ENCODE results near the gene PTRH1. TPM values are rescaled to one million over a fixed set of nuclear protein-coding genes. Genes with fewer than 3 reads are reported as not detected.

The PTRH1 gene
- total and polyA plus RNA-seq, 2 of the 13 experiments (the other 11 are each of a cell fraction or from before 2014, with no cell fraction given): 4.0 to 10.4 TPM

DNA sequence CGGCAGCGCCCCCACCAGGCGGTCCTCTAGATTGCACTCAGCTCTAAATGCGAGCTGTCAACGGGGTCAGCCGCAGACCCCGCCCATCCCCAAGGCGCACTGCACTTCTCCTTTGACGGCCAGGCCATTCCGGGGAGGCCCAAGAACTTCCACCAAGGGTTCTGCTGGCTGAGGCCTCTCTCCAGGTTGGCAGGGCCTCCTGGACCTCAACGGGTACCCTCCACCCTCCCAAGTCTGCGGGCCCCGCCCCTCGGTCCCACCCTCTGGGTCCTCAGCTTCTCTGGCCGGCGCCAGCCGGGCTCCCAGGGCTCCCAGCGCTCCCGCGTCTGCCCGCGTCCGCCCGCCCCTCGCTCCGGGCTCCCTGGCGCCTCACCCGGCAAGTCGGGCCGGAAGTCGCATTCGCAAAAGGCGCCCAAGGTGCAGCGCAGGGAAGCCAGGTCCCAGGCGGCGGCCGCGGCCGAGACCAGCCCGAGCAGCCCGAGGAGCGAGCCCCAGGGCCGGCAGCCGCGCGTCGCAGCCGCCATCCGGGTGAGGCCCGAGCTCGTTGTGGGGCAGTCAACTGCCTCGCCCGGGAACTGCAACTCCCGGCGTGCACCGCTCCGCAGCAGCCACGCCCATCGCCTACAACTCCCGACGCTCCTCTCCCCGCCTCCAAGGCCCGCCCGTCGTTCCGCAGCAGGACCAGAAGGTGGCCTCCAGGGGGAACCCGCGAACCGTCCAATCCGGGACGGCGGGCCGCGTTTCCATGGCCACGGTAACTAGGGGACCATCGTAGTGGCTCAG, 19.5 kb upstream of the PTRH1 start, which contains the start of gene TOR2A (continued):
- TF ChIP-seq, protein P1, sequence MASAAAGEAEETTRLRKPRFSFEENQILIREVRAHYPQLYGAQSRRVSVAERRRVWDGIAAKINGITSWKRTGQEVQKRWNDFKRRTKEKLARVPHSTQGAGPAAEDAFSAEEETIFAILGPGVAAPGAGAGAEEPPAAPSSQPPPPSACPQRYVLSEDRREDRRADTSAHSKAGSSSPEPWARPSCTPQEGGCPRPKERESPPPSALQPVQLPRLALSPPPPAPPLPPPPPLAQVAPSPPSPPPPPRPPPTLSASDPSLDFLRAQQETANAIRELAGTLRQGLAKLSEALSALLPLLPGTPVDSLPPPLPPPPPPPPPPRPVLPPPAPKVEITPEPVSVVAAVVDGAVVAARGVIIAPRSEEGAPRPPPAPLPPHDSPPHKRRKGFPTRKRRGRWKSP (CRISPR knock-in tag; IDR thresholded peaks at IDR 0.05): 0 out of 2 replicates have a peak, but pooled peaks have one; percentile 48
- TF ChIP-seq BHLHE40 (IDR thresholded peaks at IDR 0.05; ENCODE audit: low read length) (no peak), RFX1 (IDR thresholded peaks at IDR 0.05) (peak; percentile 99), ZNF792 (CRISPR knock-in tag; IDR thresholded peaks at IDR 0.05) (no peak), MIXL1 (CRISPR knock-in tag; IDR thresholded peaks at IDR 0.05) (peak; percentile 52; the same call in 1 of the 2 replicates), CBX5 (CRISPR knock-in tag; IDR thresholded peaks at IDR 0.05; ENCODE audit: borderline replicate concordance) (peak; percentile 71; the same call in 1 of the 2 replicates), SOX6 (IDR thresholded peaks at IDR 0.05) (no peak), SOX6 (CRISPR knock-in tag; IDR thresholded peaks at IDR 0.05) (no peak), FOXO1 (CRISPR knock-in tag; IDR thresholded peaks at IDR 0.05) (peak; percentile 54; the same call in 1 of the 2 replicates), NPAS2 (CRISPR knock-in tag; IDR thresholded peaks at IDR 0.05; ENCODE audit: borderline replicate concordance) (no peak), XBP1 (CRISPR knock-in tag; IDR thresholded peaks at IDR 0.05) (no peak), DR1 (CRISPR knock-in tag; IDR thresholded peaks at IDR 0.05) (0 out of 2 replicates have a peak, but pooled peaks have one; percentile 27), NR3C1 (CRISPR knock-in tag; IDR thresholded peaks at IDR 0.05) (no peak), ZNF652 (CRISPR knock-in tag; IDR thresholded peaks at IDR 0.05; ENCODE audit: borderline replicate concordance, low read depth) (no peak)
- TF ChIP-seq, protein P2, sequence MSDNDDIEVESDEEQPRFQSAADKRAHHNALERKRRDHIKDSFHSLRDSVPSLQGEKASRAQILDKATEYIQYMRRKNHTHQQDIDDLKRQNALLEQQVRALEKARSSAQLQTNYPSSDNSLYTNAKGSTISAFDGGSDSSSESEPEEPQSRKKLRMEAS (IDR thresholded peaks at IDR 0.05): peak; percentile 49; the same call in 1 of the 2 replicates
- TF ChIP-seq, protein P3, sequence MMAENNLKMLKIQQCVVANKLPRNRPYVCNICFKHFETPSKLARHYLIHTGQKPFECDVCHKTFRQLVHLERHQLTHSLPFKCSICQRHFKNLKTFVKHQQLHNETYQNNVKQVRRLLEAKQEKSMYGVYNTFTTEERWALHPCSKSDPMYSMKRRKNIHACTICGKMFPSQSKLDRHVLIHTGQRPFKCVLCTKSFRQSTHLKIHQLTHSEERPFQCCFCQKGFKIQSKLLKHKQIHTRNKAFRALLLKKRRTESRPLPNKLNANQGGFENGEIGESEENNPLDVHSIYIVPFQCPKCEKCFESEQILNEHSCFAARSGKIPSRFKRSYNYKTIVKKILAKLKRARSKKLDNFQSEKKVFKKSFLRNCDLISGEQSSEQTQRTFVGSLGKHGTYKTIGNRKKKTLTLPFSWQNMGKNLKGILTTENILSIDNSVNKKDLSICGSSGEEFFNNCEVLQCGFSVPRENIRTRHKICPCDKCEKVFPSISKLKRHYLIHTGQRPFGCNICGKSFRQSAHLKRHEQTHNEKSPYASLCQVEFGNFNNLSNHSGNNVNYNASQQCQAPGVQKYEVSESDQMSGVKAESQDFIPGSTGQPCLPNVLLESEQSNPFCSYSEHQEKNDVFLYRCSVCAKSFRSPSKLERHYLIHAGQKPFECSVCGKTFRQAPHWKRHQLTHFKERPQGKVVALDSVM (CRISPR knock-in tag; IDR thresholded peaks at IDR 0.05): peak; percentile 71
- TF ChIP-seq, protein P4, sequence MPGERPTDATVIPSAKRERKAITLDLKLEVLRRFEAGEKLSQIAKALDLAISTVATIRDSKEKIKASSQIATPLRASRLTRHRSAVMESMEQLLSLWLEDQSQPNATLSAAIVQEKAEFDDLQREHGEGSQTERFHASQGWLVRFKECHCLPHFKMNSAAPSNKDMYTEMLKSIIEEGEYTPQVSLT (CRISPR knock-in tag; IDR thresholded peaks at IDR 0.05; ENCODE audit: borderline replicate concordance, low read depth): no peak; the same call in 1 of the 2 replicates
- TF ChIP-seq, protein P5, sequence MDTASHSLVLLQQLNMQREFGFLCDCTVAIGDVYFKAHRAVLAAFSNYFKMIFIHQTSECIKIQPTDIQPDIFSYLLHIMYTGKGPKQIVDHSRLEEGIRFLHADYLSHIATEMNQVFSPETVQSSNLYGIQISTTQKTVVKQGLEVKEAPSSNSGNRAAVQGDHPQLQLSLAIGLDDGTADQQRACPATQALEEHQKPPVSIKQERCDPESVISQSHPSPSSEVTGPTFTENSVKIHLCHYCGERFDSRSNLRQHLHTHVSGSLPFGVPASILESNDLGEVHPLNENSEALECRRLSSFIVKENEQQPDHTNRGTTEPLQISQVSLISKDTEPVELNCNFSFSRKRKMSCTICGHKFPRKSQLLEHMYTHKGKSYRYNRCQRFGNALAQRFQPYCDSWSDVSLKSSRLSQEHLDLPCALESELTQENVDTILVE (CRISPR knock-in tag; IDR thresholded peaks at IDR 0.05): no peak
- TF ChIP-seq, protein P6, sequence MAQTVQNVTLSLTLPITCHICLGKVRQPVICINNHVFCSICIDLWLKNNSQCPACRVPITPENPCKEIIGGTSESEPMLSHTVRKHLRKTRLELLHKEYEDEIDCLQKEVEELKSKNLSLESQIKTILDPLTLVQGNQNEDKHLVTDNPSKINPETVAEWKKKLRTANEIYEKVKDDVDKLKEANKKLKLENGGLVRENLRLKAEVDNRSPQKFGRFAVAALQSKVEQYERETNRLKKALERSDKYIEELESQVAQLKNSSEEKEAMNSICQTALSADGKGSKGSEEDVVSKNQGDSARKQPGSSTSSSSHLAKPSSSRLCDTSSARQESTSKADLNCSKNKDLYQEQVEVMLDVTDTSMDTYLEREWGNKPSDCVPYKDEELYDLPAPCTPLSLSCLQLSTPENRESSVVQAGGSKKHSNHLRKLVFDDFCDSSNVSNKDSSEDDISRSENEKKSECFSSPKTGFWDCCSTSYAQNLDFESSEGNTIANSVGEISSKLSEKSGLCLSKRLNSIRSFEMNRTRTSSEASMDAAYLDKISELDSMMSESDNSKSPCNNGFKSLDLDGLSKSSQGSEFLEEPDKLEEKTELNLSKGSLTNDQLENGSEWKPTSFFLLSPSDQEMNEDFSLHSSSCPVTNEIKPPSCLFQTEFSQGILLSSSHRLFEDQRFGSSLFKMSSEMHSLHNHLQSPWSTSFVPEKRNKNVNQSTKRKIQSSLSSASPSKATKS (CRISPR knock-in tag; IDR thresholded peaks at IDR 0.05): no peak
- TF ChIP-seq, protein P7, sequence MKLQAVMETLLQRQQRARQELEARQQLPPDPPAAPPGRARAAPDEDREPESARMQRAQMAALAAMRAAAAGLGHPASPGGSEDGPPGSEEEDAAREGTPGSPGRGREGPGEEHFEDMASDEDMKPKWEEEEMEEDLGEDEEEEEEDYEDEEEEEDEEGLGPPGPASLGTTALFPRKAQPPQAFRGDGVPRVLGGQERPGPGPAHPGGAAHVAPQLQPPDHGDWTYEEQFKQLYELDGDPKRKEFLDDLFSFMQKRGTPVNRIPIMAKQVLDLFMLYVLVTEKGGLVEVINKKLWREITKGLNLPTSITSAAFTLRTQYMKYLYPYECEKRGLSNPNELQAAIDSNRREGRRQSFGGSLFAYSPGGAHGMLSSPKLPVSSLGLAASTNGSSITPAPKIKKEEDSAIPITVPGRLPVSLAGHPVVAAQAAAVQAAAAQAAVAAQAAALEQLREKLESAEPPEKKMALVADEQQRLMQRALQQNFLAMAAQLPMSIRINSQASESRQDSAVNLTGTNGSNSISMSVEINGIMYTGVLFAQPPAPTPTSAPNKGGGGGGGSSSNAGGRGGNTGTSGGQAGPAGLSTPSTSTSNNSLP (IDR thresholded peaks at IDR 0.05; ENCODE audit: low read depth, low read length): no peak
